Activated naive CD8-positive, alpha-beta T cell treated with anti-CD3 and anti-CD28 coated beads, Interleukin-2, amount 10 ng/mL, durations not matched to agents 7 days and 5 days (primary cell): ENCODE data around the gene CACNA1D. TPM values are rescaled to one million over a fixed set of nuclear protein-coding genes. Genes with fewer than 3 reads are reported as not detected.

Experiments
- ATAC-seq: fragments of 150-1000 bp; cut with Tn5 transposase; one replicate; pipeline ENCODE4 v1.10.0; 2021; ENCODE audit warnings: low read depth, moderate library complexity
- POLR2A ChIA-PET: fragments of 350-600 bp; sonication (Branson Sonifier 250); formaldehyde crosslinking; loops from one replicate; lab custom pipeline; 2021; ENCODE audit warnings: antibody characterized with exemption; lab: Charles Lee
- DNase-seq: peaks from one replicate; pipeline ENCODE4 v3.0.0; 2021
- H3K27ac Mint-ChIP-seq: one replicate; pipeline ENCODE4 v1.8.0; 2022; ENCODE audit warnings: mild to moderate bottlenecking, mixed read lengths
- H3K27me3 Mint-ChIP-seq: one replicate; pipeline ENCODE4 v1.8.0; 2022; ENCODE audit warnings: mild to moderate bottlenecking, moderate library complexity, mixed read lengths
- H3K36me3 Mint-ChIP-seq: one replicate; pipeline ENCODE4 v1.8.0; 2021; ENCODE audit warnings: mild to moderate bottlenecking, mixed read lengths
- H3K4me1 Mint-ChIP-seq: one replicate; pipeline ENCODE4 v1.8.0; 2021; ENCODE audit warnings: mixed read lengths
- H3K4me3 Mint-ChIP-seq: one replicate; pipeline ENCODE4 v1.8.0; 2022; ENCODE audit warnings: mild to moderate bottlenecking, moderate library complexity, mixed read lengths
- H3K9me3 Mint-ChIP-seq: one replicate; pipeline ENCODE4 v1.8.0; 2021; ENCODE audit warnings: mixed read lengths
- total RNA-seq, 2 experiments: library from RNA; stranded (reverse); gene quantifications; one replicate each; pipeline ENCODE4 v1.2.3, GENCODE V29; 2021

The CACNA1D gene
- total RNA-seq, 2 experiments from 2014 or later: not detected

DNA sequence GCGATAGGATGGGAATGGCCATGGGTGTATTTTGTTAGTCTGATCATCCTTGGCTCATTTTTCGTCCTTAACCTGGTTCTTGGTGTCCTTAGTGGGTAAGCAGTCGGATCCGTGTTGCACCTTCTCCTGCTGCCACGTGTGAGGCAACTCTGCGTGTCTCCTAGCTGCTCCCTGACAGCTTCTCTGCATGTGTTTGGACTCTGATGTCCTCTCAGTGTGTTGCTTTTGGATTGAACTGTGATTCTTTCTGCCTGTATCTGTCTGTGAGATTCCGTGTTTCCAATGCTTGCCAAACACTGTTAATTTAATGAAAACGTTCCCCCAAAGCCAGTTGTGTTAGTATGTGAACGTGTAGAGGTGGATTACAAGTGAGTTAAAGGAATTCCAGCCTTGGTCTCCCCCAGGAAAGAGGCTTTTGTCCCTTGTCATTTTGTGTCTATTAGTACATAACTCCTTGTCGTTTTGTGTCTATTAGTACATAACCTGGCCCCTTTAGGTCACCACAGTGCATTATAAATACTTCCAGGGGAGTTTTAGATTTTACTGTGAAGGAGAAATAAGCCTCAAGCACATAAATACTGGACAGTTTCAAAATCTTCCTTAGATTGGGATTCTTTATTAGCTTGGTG, 179.4 kb downstream of the CACNA1D start:
- POLR2A ChIA-PET: no interaction called here
- DNase-seq (no peak), ATAC-seq (no peak)
- no peak overlapping the region for H3K27ac Mint-ChIP-seq
- peaks cover 10% of the 10 kb centered on the region for H3K27me3 Mint-ChIP-seq
- H3K9me3 Mint-ChIP-seq: no peaks in the 10 kb centered on the region
- H3K4me3 Mint-ChIP-seq: no peak overlapping the region
- no peaks in the 10 kb centered on the region for H3K4me1 Mint-ChIP-seq
- no peaks in the 10 kb centered on the region for H3K36me3 Mint-ChIP-seq

DNA sequence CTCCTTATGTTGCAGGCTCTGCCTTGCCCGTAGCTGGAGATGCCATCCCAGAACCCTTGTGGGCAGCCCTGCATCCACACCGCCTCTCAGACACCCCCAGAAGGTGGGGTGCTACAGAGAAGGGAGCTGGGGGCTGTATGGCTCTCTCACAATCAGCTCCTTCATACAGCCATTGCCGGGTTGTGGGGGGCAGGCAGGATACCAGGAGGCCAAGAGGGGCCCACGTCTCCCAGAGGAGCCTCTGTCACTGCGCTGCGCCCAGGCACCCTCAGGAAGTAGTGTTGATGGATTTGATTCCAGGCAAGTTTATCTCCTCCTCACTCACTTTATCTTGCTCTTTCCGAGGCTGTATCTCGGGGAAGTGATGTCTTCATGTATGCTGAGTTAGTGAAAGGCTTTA, 180.2 kb downstream of the CACNA1D start:
- Mint-ChIP-seq H3K4me3 (no peak overlapping the region), H3K9me3 (no peaks in the 10 kb centered on the region), H3K27ac (no peak overlapping the region), H3K36me3 (no peaks in the 10 kb centered on the region), H3K4me1 (no peaks in the 10 kb centered on the region), H3K27me3 (peaks cover 10% of the 10 kb centered on the region)
- ATAC-seq (no peak), DNase-seq (no peak)
- POLR2A ChIA-PET: no interaction called here

GRCh38 chr3:53675022-53675697, 180.7 kb downstream of the CACNA1D start:
- POLR2A ChIA-PET: no interaction called here
- Mint-ChIP-seq H3K4me1 (no peaks in the 10 kb centered on the region), H3K4me3 (no peak overlapping the region), H3K27me3 (peaks cover 11% of the 10 kb centered on the region), H3K36me3 (no peaks in the 10 kb centered on the region), H3K9me3 (no peaks in the 10 kb centered on the region), H3K27ac (no peak overlapping the region)
- DNase-seq: no peak
- ATAC-seq: no peak

DNA sequence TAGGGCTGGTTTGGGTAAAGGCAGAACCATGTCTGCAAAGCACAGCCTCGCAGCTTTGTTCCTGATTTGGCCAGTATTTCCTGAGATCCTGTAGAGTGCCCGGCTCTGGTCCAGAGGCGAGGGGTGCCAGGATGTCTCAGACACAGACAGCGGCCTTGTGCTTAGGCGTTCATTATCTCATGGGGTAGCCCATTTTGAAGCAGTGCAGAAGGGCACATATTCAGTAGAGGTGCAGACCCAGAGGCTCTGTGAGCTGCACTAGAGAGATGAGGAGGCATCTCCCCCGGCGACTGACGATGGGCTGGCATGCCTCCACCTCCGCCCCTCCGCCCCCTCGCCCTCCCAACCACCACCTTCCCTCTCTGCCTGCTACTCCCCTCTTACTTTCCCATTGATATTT, 181.5 kb downstream of the CACNA1D start:
- POLR2A ChIA-PET: no interaction called here
- no peaks in the 10 kb centered on the region for H3K9me3 Mint-ChIP-seq
- H3K27me3 Mint-ChIP-seq: peaks cover 14% of the 10 kb centered on the region
- no peaks in the 10 kb centered on the region for H3K4me1 Mint-ChIP-seq
- ATAC-seq (no peak), DNase-seq (no peak)
- no peaks in the 10 kb centered on the region for H3K36me3 Mint-ChIP-seq
- H3K4me3 Mint-ChIP-seq: no peak overlapping the region
- no peak overlapping the region for H3K27ac Mint-ChIP-seq

GRCh38 chr3:53677413-53677812, 183.0 kb downstream of the CACNA1D start:
- H3K27ac Mint-ChIP-seq: no peak overlapping the region
- H3K9me3 Mint-ChIP-seq: no peaks in the 10 kb centered on the region
- POLR2A ChIA-PET: no interaction called here
- no peak overlapping the region for H3K4me3 Mint-ChIP-seq
- peaks cover 20% of the 10 kb centered on the region for H3K27me3 Mint-ChIP-seq
- ATAC-seq: no peak
- DNase-seq: no peak
- H3K36me3 Mint-ChIP-seq: no peaks in the 10 kb centered on the region
- H3K4me1 Mint-ChIP-seq: no peaks in the 10 kb centered on the region

DNA sequence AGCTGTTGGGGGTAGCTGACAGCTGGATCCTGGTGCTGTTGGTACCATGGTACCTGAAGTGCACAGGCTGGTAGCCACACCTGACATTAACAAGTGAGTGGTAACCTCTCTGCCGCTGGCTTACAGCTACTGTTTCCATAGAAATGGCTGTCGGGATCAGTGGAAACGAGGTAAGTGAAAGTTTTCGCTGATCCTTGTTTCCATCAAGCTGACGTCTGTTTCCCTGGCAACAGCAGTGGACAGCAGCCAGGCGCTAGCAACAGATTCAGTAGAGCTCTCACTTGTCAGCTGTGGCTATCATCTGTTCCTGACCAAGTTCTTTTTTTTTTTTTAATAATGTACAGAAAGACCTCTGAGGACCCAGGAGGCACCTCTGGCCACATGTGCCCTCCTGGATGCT, 185.6 kb downstream of the CACNA1D start:
- no peak overlapping the region for H3K4me3 Mint-ChIP-seq
- peaks cover 40% of the 10 kb centered on the region for H3K27me3 Mint-ChIP-seq
- no peaks in the 10 kb centered on the region for H3K36me3 Mint-ChIP-seq
- H3K9me3 Mint-ChIP-seq: no peaks in the 10 kb centered on the region
- ATAC-seq (no peak), DNase-seq (no peak)
- POLR2A ChIA-PET: no interaction called here
- no peak overlapping the region for H3K27ac Mint-ChIP-seq
- no peaks in the 10 kb centered on the region for H3K4me1 Mint-ChIP-seq

- H3K36me3 Mint-ChIP-seq: no peaks in the 10 kb centered on the region
- no peak for ATAC-seq
- no peaks in the 10 kb centered on the region for H3K4me1 Mint-ChIP-seq
- DNase-seq: no peak
- H3K9me3 Mint-ChIP-seq: no peaks in the 10 kb centered on the region
- no peak overlapping the region for H3K4me3 Mint-ChIP-seq
- H3K27ac Mint-ChIP-seq: no peak overlapping the region
- POLR2A ChIA-PET: no interaction called here
- peaks cover 52% of the 10 kb centered on the region for H3K27me3 Mint-ChIP-seq
These were observed 188.4 kb downstream of the CACNA1D start for GRCh38 chr3:53682807-53683206.

DNA sequence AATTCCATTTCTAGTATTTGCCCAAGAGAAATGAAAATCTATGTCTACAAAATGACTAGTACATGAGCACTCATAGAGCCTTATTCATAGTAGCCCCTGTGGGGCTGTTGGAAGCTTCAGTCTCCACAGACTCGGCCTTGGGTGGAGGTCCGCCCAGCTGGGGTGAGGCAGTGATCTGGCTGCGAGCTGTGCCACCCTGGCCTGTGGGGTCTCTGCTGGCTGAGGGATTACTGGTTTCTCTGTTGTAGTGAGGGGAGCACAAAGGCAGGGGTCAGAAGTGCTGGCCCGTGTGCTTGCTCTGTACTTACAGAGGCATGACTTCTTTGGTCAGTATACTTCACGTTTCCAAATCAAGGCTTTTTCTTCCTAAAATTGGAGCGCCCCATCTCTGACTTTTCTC, 193.7 kb downstream of the CACNA1D start:
- POLR2A ChIA-PET: no interaction called here
- Mint-ChIP-seq H3K4me1 (peaks cover 1% of the 10 kb centered on the region), H3K27ac (no peak overlapping the region), H3K36me3 (no peaks in the 10 kb centered on the region), H3K4me3 (no peak overlapping the region), H3K27me3 (peaks cover 44% of the 10 kb centered on the region), H3K9me3 (no peaks in the 10 kb centered on the region)
- DNase-seq (no peak), ATAC-seq (no peak)

GRCh38 chr3:53688989-53689388, 194.6 kb downstream of the CACNA1D start:
- Mint-ChIP-seq H3K9me3 (no peaks in the 10 kb centered on the region), H3K27ac (peak overlapping the region; percentile 14), H3K4me1 (peaks cover 6% of the 10 kb centered on the region), H3K27me3 (peaks cover 35% of the 10 kb centered on the region), H3K4me3 (no peak overlapping the region), H3K36me3 (no peaks in the 10 kb centered on the region)
- POLR2A ChIA-PET: no interaction called here
- ATAC-seq (no peak), DNase-seq (no peak)

DNA sequence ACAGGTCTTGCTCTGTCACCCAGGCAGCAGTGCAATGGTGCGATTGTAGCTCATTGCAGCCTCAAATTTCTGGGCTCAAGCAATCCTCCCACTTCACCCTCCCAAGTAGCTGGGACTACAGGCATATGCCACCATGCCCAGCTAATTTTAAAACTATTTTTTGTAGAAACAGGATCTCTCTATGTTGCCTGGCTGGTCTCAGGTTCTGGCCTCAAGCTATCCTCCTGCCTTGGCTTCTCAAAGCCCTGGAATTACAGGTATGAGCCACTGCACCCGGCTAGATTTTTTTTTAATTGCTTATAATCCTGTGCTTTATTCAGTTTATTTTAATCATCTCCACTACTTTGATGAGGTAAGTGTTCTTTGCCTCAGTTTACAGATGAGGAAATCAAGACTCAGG, 195.3 kb downstream of the CACNA1D start:
- H3K27ac Mint-ChIP-seq: no peak overlapping the region
- H3K27me3 Mint-ChIP-seq: peaks cover 30% of the 10 kb centered on the region
- no peak overlapping the region for H3K4me3 Mint-ChIP-seq
- POLR2A ChIA-PET: no interaction called here
- DNase-seq (no peak), ATAC-seq (no peak)
- H3K4me1 Mint-ChIP-seq: peaks cover 6% of the 10 kb centered on the region
- no peaks in the 10 kb centered on the region for H3K9me3 Mint-ChIP-seq
- H3K36me3 Mint-ChIP-seq: no peaks in the 10 kb centered on the region

GRCh38 chr3:53690521-53690920, 196.1 kb downstream of the CACNA1D start:
- ATAC-seq: no peak
- Mint-ChIP-seq H3K27ac (no peak overlapping the region), H3K36me3 (no peaks in the 10 kb centered on the region), H3K9me3 (no peaks in the 10 kb centered on the region), H3K27me3 (peaks cover 26% of the 10 kb centered on the region), H3K4me3 (no peak overlapping the region), H3K4me1 (peaks cover 6% of the 10 kb centered on the region)
- POLR2A ChIA-PET: no interaction called here
- DNase-seq: no peak

GRCh38 chr3:53691349-53691748, 196.9 kb downstream of the CACNA1D start:
- peaks cover 22% of the 10 kb centered on the region for H3K27me3 Mint-ChIP-seq
- H3K9me3 Mint-ChIP-seq: no peaks in the 10 kb centered on the region
- no peak overlapping the region for H3K27ac Mint-ChIP-seq
- no peaks in the 10 kb centered on the region for H3K36me3 Mint-ChIP-seq
- H3K4me3 Mint-ChIP-seq: no peak overlapping the region
- H3K4me1 Mint-ChIP-seq: peaks cover 6% of the 10 kb centered on the region
- POLR2A ChIA-PET: interaction anchor here (0.6 kb wide), 1 partner anchor 82 kb away, joined by 3 read pairs; no protein-coding TSS in a partner anchor
- ATAC-seq (no peak), DNase-seq (no peak)

- DNase-seq (no peak), ATAC-seq (no peak)
- no peaks in the 10 kb centered on the region for H3K9me3 Mint-ChIP-seq
- POLR2A ChIA-PET: interaction anchor here (0.6 kb wide), 1 partner anchor 83 kb away, joined by 3 read pairs; no protein-coding TSS in a partner anchor
- H3K4me3 Mint-ChIP-seq: no peak overlapping the region
- H3K4me1 Mint-ChIP-seq: peaks cover 6% of the 10 kb centered on the region
- no peaks in the 10 kb centered on the region for H3K36me3 Mint-ChIP-seq
- H3K27ac Mint-ChIP-seq: no peak overlapping the region
- H3K27me3 Mint-ChIP-seq: peaks cover 19% of the 10 kb centered on the region
These were observed 197.5 kb downstream of the CACNA1D start for GRCh38 chr3:53691885-53692284.

DNA sequence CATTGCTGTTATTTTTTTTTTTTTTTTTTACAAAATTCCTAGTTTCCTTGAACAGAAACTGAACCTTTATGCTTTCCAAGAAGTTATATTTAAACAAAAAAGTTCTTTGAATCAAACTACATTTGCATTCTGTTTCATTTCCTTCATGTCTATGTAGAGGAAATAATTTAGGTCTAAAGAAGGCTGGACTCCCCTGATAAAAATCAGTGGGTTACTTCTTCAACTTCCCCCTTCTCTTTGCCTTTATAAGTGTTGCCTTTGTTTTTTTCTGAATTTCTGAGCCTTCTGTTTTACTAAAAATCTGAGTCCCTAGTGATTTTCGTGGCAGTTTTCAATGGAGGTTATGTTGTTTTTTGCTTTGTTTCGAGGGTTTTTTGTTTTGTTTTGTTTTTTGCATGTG, 199.0 kb downstream of the CACNA1D start:
- POLR2A ChIA-PET: no interaction called here
- peak overlapping the region; percentile 50 for H3K4me3 Mint-ChIP-seq

More for the DNA sequence above, 199.0 kb downstream of the CACNA1D start:
- H3K9me3 Mint-ChIP-seq: no peaks in the 10 kb centered on the region
- H3K27me3 Mint-ChIP-seq: peaks cover 22% of the 10 kb centered on the region
- DNase-seq (no peak), ATAC-seq (no peak)
- peaks cover 6% of the 10 kb centered on the region for H3K4me1 Mint-ChIP-seq
- H3K27ac Mint-ChIP-seq: no peak overlapping the region
- H3K36me3 Mint-ChIP-seq: no peaks in the 10 kb centered on the region
